Transverse colon (tissue), 4 donors: ENCODE measurements around the gene CFAP92. TPM values are rescaled to one million over a fixed set of nuclear protein-coding genes. Genes with fewer than 3 reads are reported as not detected.
A peak's percentile ranks its signal among the peaks of the same experiment; 100 is the strongest.

Source experiments
- DNase-seq: peaks from one replicate; pipeline ENCODE4 v3.0.0-alpha.2; 2019
- H3K27ac ChIP-seq, 4 donors: fragments of 200-600 bp; sonication (generic); 2 replicates each; pipeline ENCODE4 v1.5.1; 2016 to 2018; ENCODE audit warnings: inconsistent platforms in 4 of 4
- H3K27me3 ChIP-seq: fragments of 200-600 bp; sonication (generic); 2 replicates; pipeline ENCODE4 v1.5.1; 2017; ENCODE audit warnings: inconsistent platforms
- H3K36me3 ChIP-seq, 4 donors: fragments of 200-600 bp; sonication (generic); 2 replicates each; pipeline ENCODE4 v1.5.1; 2017 to 2019; ENCODE audit warnings: inconsistent platforms in 4 of 4
- H3K4me1 ChIP-seq, 4 donors: fragments of 200-600 bp; sonication (generic); 2 replicates each; pipeline ENCODE4 v1.5.1; 2017 to 2020; ENCODE audit warnings: inconsistent platforms in 4 of 4
- H3K4me3 ChIP-seq, 4 donors: fragments of 200-600 bp; sonication (generic); 1 replicate in 1 of 4; 2 replicates in 3 of 4; pipeline versions ENCODE4 v1.5.1 to v1.6.1; 2017 to 2019; ENCODE audit warnings: inconsistent platforms in 4 of 4
- H3K9me3 ChIP-seq, 2 donors: fragments of 200-600 bp; sonication (generic); 2 replicates each; pipeline ENCODE4 v1.5.1; 2017 to 2019; ENCODE audit warnings: inconsistent platforms in 2 of 2
- CTCF ChIP-seq, 5 experiments: fragments of 200-600 bp in 3 of 5; fragments of 450-650 bp in 2 of 5; sonication (generic) in 3 of 5; IDR thresholded peaks; 1 replicate in 2 of 5; 2 replicates in 3 of 5; pipeline ENCODE4 v1.5.1; 2016 to 2017; ENCODE audit warnings: antibody characterized with exemption in 5 of 5, inconsistent platforms in 3 of 5, mild to moderate bottlenecking in 2 of 5, moderate library complexity in 1 of 5
- EP300 ChIP-seq: sonication (generic); formaldehyde crosslinking; IDR thresholded peaks from one replicate; pipeline ENCODE4 v1.6.1; 2017; ENCODE audit warnings: antibody characterized with exemption, low read depth
- POLR2A ChIP-seq: fragments of 450-650 bp; IDR thresholded peaks from one replicate; pipeline ENCODE4 v1.6.1; 2016; ENCODE audit warnings: antibody characterized with exemption, mild to moderate bottlenecking, moderate library complexity
- POLR2AphosphoS5 ChIP-seq, 3 donors: sonication (generic); formaldehyde crosslinking; IDR thresholded peaks; one replicate each; pipeline ENCODE4 v1.6.1; 2016; ENCODE audit warnings: antibody characterized with exemption in 3 of 3
- WGBS, 2 donors: methylation state at CpG; one replicate each; pipeline ENCODE4 v1.1.5; 2018; ENCODE audit warnings: low coverage in 1 of 2; 5-methylcytosine and 5-hydroxymethylcytosine counted together
- in situ Hi-C, 4 donors: fragments of 200-750 bp; cut with MboI; loops; one replicate each; pipeline versions ENCODE4 v1.15.0 to v1.15.1; 2017; ENCODE audit warnings: low sequenced_read_pairs in 3 of 4, low pct_ligation_motif_present in 1 of 4, low pct_unique_long_range_greater_than_20kb in 1 of 4
- intact Hi-C: fragments of 100-400 bp; cut with DNase I; formaldehyde crosslinking; loops from one replicate; pipeline ENCODE4 v1.15.1; 2023; ENCODE audit warnings: low total_unique reads
- total RNA-seq, 4 donors: library from RNA; depleted of rRNA; stranded (reverse); fragments of >200 nt; gene quantifications; one replicate each; pipeline ENCODE4 v1.1.0, GENCODE V29; 2016

The CFAP92 gene
- total RNA-seq, 4 donors from 2014 or later: 0.95 to 1.2 TPM; not detected in 2

- TF ChIP-seq EP300 (no peak), POLR2AphosphoS5 (IDR thresholded peaks at IDR 0.05) (no peak), POLR2A (no peak), CTCF (IDR thresholded peaks at IDR 0.05) (no peak)
- Histone ChIP-seq H3K36me3 (no peaks in the 10 kb centered on the region), H3K4me3 (no peak overlapping the region), H3K27ac (no peak overlapping the region), H3K27me3 (no peaks in the 10 kb centered on the region), H3K4me1 (no peaks in the 10 kb centered on the region), H3K9me3 (no peaks in the 10 kb centered on the region)
- intact Hi-C loops: no loop called here
- 90% methylated on average over 14 of the region's 14 CpGs; no CpG with 5 or more reads in 1 of the 2 donors for WGBS, 2 donors
- DNase-seq: no peak
- in situ Hi-C loops: no loop called here
These were observed 38.8 kb upstream of the CFAP92 start for GRCh38 chr3:129032716-129033115.

GRCh38 chr3:129031476-129032215 lies 37.8 kb upstream of the CFAP92 start:
- Histone ChIP-seq H3K9me3 (no peaks in the 10 kb centered on the region), H3K27ac (no peak overlapping the region), H3K27me3 (no peaks in the 10 kb centered on the region), H3K36me3 (no peaks in the 10 kb centered on the region), H3K4me1 (peaks cover 0 to 9% (median 7%) of the 10 kb centered on the region in 4 donors), H3K4me3 (no peak overlapping the region)
- intact Hi-C loops: no loop called here
- in situ Hi-C loops: no loop called here
- WGBS, 2 donors: 74 to 100% methylated on average over 4 to 10 of the region's 10 CpGs
- no peak for DNase-seq
- TF ChIP-seq POLR2A: no peak

- Histone ChIP-seq H3K4me3 (no peak overlapping the region), H3K9me3 (no peaks in the 10 kb centered on the region), H3K36me3 (no peaks in the 10 kb centered on the region), H3K27me3 (no peaks in the 10 kb centered on the region), H3K4me1 (peaks cover 0 to 15% (median 12%) of the 10 kb centered on the region in 4 donors), H3K27ac (no peak overlapping the region)
- TF ChIP-seq CTCF (IDR thresholded peaks at IDR 0.05) (no peak), EP300 (no peak), POLR2A (no peak), POLR2AphosphoS5 (IDR thresholded peaks at IDR 0.05) (no peak)
- 95% methylated on average over 4 of the region's 4 CpGs; no CpG with 5 or more reads in 1 of the 2 donors for WGBS, 2 donors
- DNase-seq: no peak
- in situ Hi-C loops: no loop called here
- intact Hi-C loops: no loop called here
These were observed 36.7 kb upstream of the CFAP92 start for GRCh38 chr3:129030611-129031010.

GRCh38 chr3:129028866-129029265 lies 35.0 kb upstream of the CFAP92 start:
- Histone ChIP-seq H3K27ac (no peak overlapping the region), H3K9me3 (no peaks in the 10 kb centered on the region), H3K27me3 (no peaks in the 10 kb centered on the region), H3K4me3 (no peak overlapping the region), H3K4me1 (peaks cover 0 to 18% (median 13%) of the 10 kb centered on the region in 4 donors), H3K36me3 (no peaks in the 10 kb centered on the region)
- in situ Hi-C loops: no loop called here
- TF ChIP-seq CTCF (IDR thresholded peaks at IDR 0.05) (no peak), POLR2A (no peak), POLR2AphosphoS5 (IDR thresholded peaks at IDR 0.05) (no peak), EP300 (no peak)
- intact Hi-C loops: no loop called here
- 90 to 98% methylated on average over 8 to 13 of the region's 13 CpGs for WGBS, 2 donors
- DNase-seq: no peak

- WGBS, 2 donors: 83% methylated on average over 15 of the region's 15 CpGs; no CpG with 5 or more reads in 1 of the 2 donors
- Histone ChIP-seq H3K4me1 (peaks cover 0 to 18% (median 13%) of the 10 kb centered on the region in 4 donors), H3K36me3 (no peaks in the 10 kb centered on the region), H3K4me3 (peak overlapping the region; percentile 34 to 58 (median 41)), H3K9me3 (no peaks in the 10 kb centered on the region), H3K27me3 (no peaks in the 10 kb centered on the region), H3K27ac (peak overlapping the region; percentile 71 to 76 (median 74))
- intact Hi-C loops (no loop called here), in situ Hi-C loops (no loop called here)
- TF ChIP-seq POLR2A: no peak
- no peak for TF ChIP-seq POLR2AphosphoS5 (IDR thresholded peaks at IDR 0.05)
- TF ChIP-seq CTCF (IDR thresholded peaks at IDR 0.05): no peak
- no peak for TF ChIP-seq EP300
- DNase-seq: no peak
These were observed 33.6 kb upstream of the CFAP92 start for GRCh38 chr3:129027544-129027880.
